Activated naive CD4-positive, alpha-beta T cell treated with anti-CD3 and anti-CD28 coated beads, Interleukin-2, amount 50 U/mL, for 16 hours (primary cell): ENCODE results near the gene LAG3.

ENCODE experiments used
- DNase-seq: peaks from one replicate; pipeline ENCODE4 v3.0.0-alpha.2; 2020

The LAG3 gene

DNA sequence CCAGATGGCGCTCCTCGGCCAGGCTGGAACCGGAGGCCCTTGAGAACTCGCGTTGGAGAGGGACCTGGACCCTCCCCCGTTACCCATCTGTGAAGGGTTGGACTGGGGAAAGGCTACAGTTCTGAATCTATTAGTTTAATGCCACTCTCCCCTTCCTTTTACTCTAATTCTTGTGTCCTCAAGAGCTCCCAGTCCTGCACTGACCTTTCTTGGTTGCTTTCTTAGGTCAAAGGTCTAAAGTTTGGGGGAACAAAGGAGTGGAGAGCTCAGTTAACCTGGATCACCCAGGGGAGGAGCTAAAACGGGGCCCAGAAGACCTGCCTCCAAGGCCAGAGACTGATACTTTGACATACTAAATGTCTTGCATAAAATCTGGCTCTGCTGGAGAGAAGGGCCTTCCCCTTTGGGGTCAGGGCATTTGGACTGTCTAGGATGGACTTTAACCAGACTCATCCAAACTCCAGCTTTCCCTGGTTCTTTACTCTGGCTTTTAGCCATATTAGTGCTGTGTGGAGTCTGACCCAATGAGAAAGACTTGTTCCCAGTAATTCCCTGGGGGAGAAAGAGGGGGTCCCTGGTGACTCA is 18.5 kb upstream of the LAG3 start:
- DNase-seq = no peak

GRCh38 chr12:6754411-6754810 is 17.9 kb upstream of the LAG3 start:
- no peak for DNase-seq

DNA sequence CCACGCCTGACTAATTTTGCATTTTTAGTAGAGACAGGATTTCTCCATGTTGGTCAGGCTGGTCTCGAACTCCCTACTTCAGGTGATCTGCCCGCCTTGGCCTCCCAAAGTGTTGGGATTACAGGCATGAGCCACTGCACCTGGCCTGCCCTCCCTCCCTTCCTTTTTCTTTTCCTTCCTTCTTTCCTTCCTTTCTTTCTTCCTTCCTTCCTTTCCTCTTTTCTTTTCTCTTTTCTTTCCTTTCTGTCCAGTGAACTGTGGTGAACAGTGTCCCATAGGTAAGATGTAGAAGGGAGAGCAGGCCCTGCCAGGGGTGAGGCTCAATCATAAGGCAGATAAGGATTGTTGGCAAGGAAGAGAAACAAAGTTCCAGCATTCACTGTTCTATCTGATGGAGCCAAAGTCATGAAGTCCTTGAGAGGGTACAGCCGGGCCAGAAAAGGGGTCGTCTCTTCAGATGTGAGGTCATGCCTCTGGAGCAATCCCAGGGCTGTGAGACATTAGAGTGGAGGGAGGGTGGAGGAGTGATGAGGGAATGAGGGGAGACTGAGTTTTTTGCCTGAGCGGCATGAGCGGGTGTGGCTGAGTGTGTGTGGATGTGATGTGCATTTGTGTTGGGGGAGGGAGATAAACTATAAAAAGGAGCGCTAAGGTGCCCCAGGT is 15.2 kb upstream of the LAG3 start:
- no peak for DNase-seq

DNA sequence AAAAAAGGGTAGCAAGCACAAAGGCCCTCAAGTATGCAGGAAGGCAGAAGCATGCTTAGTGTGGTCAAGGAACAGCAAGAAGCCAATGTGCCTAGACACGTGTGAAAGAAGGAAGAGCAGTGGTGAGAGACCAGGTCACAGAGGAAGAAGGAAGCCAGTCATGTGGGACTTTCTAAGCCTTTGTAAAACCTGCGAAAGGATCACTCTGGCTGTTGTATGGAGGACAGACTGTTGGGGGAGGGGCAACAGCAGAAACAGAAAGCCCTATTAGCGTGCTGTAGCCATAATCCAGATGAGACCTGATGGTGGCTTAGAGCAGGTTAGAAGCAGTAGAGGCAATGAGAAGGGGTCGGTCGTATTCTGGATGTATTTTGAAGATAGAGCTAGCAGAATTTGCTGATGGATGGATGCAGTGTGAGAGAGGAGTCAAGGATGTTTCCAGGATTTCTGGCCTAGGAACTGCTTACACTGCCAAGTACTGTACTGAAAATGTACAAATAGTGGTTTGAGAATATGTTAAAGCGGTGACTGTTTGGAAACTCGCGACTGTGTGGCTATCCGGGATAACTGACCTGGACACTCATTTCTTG is 13.7 kb upstream of the LAG3 start:
- no peak for DNase-seq

DNA sequence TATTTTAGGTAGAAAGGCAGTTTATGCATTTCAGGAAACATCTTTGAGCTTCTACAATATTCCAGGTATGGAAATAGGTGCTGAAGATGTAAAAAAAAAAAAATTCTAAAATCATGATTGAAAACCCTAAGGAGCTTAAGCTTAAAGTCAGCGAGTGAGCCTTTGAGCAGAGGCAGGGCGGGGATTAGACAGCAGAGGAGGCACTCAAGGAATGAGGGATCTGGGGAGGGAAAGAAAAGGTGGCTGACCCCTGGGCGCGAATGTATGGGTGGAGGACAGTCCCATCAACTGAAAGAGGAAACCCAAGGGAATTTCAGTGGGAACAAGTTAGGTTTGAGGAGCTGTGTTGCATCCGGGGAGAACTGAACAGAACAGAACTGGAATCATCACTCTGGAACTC is 12.6 kb upstream of the LAG3 start:
- no peak for DNase-seq

GRCh38 chr12:6763380-6763779 is 8.9 kb upstream of the LAG3 start:
- no peak for DNase-seq

DNA sequence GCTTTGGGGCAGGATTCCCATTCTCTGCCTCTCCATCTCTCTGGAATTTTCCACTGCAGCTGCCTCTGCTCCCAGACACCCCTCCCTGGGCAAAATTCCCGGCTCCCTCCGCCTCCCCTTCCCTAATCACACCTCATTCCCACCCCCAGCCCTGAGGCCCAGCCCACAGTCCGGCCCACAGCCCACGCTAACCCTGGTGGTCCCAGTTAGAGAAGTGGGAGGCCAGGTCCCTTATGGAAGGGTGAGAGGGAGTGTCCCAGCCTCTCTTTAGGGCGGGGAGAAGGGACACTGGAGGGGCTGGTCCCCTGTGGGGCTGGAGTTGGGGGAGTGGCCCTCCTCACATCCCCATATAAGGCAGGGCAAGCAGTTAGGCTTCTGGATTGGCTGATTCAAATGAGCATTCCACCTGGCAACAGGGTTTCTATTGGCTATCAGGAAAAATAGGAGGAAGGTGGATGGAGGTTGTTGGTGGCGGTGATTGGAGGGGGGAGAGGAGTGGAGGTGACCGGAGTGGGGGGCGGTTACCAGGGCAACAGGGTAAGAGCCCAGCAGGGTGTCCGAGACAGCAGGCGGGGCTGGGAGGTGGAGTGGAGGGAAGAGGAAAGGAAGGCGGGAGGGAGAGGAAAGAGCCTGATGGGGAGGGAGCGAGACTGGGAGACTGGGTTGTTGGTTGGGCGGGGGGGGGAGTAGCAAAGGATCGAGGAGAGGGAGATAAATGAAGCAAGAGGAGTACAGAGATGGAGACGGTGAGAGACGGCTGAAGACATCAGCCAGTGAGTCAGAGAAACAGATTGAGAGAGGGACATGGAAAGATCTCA is 8.1 kb upstream of the LAG3 start:
- peak; percentile 42 for DNase-seq

DNA sequence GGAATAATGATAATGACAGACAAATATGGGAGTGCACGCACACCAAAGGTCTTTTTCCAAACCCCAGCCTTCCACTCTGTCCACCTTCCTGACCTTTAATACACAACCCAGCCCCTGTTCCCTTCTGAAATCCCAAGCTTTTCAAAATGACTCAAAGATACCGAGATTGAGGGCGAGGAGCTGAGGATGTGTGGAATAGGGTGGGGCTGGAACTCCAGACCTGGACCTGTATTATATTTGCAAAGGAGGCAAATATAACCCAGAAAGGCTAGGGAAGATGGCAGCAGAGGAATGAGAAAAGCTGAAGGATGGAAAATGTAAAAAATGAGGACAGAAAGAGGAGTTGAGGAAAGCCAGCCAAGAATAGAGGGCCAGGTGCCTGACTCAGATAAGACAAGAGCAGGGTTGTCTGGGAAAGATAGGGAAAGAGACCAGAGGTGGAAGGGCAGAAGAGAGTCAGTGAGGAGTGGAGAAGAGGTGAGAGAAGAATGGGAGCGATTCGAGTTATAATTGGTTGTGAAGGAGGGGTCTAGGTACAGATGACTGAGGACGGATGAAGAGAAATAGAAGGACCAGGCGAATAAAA is 7.2 kb upstream of the LAG3 start:
- DNase-seq = no peak

DNA sequence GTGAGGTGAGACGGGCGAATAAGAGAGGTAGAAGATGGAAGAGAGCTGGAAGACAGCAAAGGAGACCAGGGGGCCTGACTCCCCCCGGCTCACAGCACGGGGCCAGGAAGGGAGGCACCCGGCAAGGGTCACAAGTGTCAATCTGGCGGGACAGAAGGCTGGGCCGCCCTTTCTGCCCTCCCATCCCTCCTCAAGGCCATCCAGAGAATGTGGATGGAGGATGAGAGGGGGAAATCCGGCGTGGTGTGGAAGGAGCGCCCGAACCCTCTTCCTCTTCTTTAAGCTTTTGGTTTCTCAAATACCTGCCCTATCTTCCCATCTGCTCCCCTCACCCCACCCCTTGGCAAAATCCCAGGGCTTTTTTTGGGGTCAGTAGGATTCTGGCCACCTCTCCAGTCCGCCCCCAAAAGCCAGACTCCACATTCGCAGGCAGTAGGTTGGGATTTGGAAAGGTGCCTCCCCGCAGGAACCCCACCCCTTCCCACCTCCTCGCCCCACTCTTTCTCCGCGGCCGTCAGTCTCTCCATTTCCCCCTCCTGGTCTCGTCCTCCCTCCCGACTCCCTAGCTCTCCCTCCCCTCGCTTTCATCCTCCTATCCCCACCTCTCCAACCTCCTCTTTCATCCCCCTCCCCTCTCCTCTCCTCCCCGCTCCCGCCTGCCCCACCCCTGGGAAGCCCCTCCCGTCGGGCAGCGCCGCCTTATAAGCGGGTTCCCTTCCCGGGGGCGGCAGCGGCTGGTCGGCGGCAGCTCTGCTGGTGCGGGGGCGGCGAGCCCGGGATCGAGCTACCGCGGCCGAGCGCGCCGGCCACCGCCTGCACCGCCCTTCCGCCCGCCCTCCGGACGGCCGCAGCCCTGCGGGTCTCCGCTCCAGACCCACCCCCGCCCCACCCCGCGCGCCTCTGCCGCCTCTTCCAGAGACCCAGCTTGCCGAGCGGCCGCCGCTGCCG is 6.4 kb upstream of the LAG3 start, which contains the start of gene PTMS:
PTMS (plus strand) TSS at position 730 of the 948 bp plus-strand sequence. CDS start 343 bp downstream, outside the sequence.
- no peak for DNase-seq

DNA sequence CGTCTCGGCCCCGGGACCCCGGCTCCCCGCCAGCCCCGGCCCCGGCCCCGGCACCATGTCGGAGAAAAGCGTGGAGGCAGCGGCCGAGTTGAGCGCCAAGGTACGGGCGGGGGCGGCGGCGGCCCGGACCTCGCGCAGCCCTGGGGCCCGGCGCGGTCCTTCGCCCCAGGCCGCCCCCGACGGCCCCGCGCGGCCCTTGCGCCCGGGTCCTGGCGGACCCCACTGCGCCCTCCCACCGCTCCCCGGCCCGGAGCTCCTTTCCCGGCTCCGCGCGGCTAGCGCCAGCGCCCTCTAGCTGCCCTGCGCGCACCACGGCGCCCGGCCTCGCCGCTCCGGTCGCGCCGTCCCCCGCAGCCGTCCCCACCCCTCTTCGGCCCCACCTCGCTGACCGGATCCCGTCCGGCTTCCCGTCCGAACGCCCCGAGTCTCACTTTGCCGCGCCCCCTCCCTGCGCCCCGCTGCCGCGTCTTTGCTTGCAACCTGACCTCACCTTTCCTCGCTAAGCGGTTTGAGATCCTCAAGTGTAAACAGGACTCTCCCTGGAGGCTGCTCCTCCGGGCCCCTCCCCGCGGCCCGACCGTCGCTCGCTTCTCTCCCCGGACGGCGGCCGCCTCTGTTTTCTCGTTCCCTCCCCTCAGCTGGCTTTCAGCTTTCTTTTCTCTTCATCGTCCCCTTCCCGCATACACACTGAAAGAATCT is 5.5 kb upstream of the LAG3 start:
- DNase-seq = peak; percentile 56

DNA sequence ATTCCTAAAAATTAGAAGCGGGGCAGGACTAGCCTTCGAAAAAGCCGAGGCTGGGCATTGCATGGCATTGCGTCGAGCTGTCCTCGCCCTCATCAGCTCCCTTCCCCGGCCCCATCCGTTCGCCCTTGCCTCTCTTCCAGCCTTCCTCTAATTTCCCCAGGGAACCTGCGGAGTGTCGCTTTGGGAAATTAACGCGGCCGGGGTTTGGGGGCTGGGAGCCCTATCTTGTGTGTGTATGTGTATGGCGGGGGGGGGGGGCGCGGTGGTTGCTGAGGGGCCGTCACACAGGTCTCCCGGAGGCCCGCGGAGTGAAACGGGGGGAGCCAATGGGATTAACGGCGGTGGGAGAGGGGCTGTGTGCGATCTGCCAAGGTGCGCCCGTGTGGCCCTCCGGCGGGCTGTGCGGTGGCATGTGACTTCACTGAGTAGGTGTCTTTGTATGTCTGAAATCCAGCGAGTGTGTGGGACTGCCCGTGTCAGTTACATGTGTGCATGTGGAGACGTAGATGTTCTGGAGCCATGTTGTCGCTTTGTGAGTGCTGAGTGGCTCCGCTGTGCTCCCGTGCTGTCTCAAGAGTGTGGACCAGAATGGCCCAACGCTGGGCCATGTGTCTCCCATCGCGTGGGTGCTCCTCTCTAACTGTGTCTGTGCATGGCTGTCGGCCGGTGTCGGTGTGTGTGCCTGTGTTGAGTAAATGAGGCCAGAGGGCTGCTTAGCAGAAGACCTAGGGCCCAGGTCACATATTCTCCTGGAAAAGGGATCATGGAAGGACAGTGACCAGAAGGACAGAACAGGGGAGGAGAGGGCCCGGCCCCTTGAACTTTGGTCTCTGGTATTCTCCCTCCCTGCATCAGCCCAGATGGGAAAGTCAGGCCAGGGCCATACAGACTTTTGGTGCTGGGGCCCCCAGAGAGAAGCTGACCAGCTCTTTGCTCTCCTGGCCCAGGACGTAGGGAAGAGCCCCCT is 4.7 kb upstream of the LAG3 start:
- no peak for DNase-seq

GRCh38 chr12:6768437-6768914 is 3.8 kb upstream of the LAG3 start:
- no peak for DNase-seq

DNA sequence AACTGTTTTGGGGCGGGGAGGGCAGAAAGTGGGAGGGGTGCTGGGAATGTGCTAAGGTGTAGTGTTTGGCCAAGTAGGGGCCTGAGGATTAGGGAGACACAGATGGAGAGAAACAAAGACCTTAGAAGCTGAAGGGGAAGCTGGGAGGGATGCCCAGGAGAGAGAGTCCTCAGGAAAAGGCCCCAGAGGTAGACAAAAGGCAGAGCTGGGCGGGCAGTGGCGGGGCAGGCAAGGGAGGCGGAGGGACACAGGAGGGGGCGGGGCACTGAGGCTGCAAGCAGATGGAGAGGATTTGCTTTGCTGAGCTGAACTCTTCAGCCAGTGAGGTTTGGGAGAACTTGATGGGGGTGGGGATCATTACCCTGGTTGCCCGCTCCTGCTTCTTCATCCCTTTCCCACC is 3.3 kb upstream of the LAG3 start:
- no peak for DNase-seq

- no peak for DNase-seq
Observed at GRCh38 chr12:6769666-6770065, 2.7 kb upstream of the LAG3 start.

GRCh38 chr12:6770094-6770493 is 2.2 kb upstream of the LAG3 start:
- DNase-seq = no peak

DNA sequence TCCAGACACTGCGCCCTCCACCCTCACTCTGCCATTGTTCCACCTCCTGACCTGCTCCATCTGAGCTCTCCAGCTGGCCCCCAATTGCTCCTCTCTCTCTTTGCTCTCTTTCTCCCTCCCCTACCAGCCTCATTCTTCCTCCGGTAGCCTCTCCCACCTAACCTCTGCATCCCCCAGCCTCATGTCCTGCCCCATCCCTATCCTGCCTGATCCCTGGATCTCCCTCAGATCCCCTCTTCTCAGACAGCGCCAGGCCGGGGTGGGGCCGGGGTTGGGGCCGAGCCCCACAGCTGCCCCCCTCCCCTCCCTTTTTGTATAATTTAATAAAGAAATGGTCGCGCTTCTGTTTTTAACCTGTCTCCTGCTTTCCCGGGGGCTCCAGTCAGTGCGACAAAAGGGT is 1.7 kb upstream of the LAG3 start:
- DNase-seq = no peak

DNA sequence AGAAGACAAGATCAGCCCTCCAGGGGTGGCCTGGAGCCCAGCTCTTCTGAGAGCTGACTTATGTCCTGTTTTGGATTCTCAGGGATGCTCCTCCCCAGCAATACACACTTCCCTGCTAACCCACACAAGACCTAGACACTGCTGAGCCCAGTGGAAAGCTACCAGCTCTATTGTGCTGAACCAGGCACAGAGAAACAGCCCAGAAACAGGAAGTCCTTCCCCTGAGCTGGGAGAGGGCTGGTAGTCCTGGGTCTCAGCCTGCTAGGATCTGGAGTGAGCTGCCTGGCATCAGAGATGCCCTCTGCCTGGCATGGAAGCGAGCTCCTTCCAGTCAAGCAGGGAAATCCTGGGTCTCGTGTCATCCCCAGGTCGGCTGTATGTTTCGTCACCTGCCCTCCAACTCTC is 1.2 kb upstream of the LAG3 start:
- no peak for DNase-seq

- DNase-seq = no peak
Observed at GRCh38 chr12:6771509-6772330, 600 bp upstream of the LAG3 start.
